ENCODE data around the gene GID8. TPM values are rescaled to one million over a fixed set of nuclear protein-coding genes. Genes with fewer than 3 reads are reported as not detected.

The GID8 gene
- total RNA-seq, 1 donor, result 34.4 TPM

- H3K36me3 ChIP-seq (ENCODE audit: insufficient read depth, low read length), result peaks cover 73% of the 10 kb centered on the region
- H3K27ac ChIP-seq (ENCODE audit: low read depth, low read length), result no peak overlapping the region
- no peaks in the 10 kb centered on the region for H3K27me3 ChIP-seq (ENCODE audit: insufficient read depth, low read length)
- TF ChIP-seq CTCF (IDR thresholded peaks at IDR 0.05; ENCODE audit: extremely low read depth, low read depth, low read length), result no peak
- peak; percentile 46 for DNase-seq (ENCODE audit: insufficient read length, low spot score, missing footprints)
- no peaks in the 10 kb centered on the region for H3K9me3 ChIP-seq (ENCODE audit: low read depth, low read length)
- H3K4me2 ChIP-seq (ENCODE audit: insufficient read depth, low read length), result no peak overlapping the region
- H3K4me1 ChIP-seq (ENCODE audit: insufficient read depth, low read length), result peaks cover 4% of the 10 kb centered on the region
- peaks cover 53% of the 10 kb centered on the region for H3K79me2 ChIP-seq (ENCODE audit: insufficient read depth, low read length)
- H4K20me1 ChIP-seq (ENCODE audit: insufficient read depth, low read length), result peaks cover 18% of the 10 kb centered on the region
- no peak overlapping the region for H3K4me3 ChIP-seq (ENCODE audit: insufficient read depth, low read length)
- H2AFZ ChIP-seq (ENCODE audit: low read length), result no peak overlapping the region
These were observed 9.8 kb downstream of the GID8 start for GRCh38 chr20:62947532-62948300.

GRCh38 chr20:62949153-62949821 lies 11.3 kb downstream of the GID8 start:
- peak; percentile 30 for DNase-seq (ENCODE audit: insufficient read length, low spot score, missing footprints)
- Histone ChIP-seq H3K9me3 (ENCODE audit: low read depth, low read length) (no peaks in the 10 kb centered on the region), H3K4me3 (ENCODE audit: insufficient read depth, low read length) (no peak overlapping the region), H3K4me1 (ENCODE audit: insufficient read depth, low read length) (peaks cover 17% of the 10 kb centered on the region), H4K20me1 (ENCODE audit: insufficient read depth, low read length) (peaks cover 14% of the 10 kb centered on the region), H3K27ac (ENCODE audit: low read depth, low read length) (no peak overlapping the region), H3K27me3 (ENCODE audit: insufficient read depth, low read length) (no peaks in the 10 kb centered on the region), H3K36me3 (ENCODE audit: insufficient read depth, low read length) (peaks cover 59% of the 10 kb centered on the region), H2AFZ (ENCODE audit: low read length) (no peak overlapping the region), H3K4me2 (ENCODE audit: insufficient read depth, low read length) (no peak overlapping the region), H3K79me2 (ENCODE audit: insufficient read depth, low read length) (peaks cover 49% of the 10 kb centered on the region)
- TF ChIP-seq CTCF (IDR thresholded peaks at IDR 0.05; ENCODE audit: extremely low read depth, low read depth, low read length), result no peak

GRCh38 chr20:62949962-62950361 lies 12.0 kb downstream of the GID8 start:
- no peaks in the 10 kb centered on the region for H3K9me3 ChIP-seq (ENCODE audit: low read depth, low read length)
- no peaks in the 10 kb centered on the region for H3K27me3 ChIP-seq (ENCODE audit: insufficient read depth, low read length)
- H3K4me2 ChIP-seq (ENCODE audit: insufficient read depth, low read length), result no peak overlapping the region
- no peak overlapping the region for H2AFZ ChIP-seq (ENCODE audit: low read length)
- peaks cover 21% of the 10 kb centered on the region for H3K4me1 ChIP-seq (ENCODE audit: insufficient read depth, low read length)
- no peak overlapping the region for H3K27ac ChIP-seq (ENCODE audit: low read depth, low read length)
- no peak for TF ChIP-seq CTCF (IDR thresholded peaks at IDR 0.05; ENCODE audit: extremely low read depth, low read depth, low read length)
- peaks cover 49% of the 10 kb centered on the region for H3K79me2 ChIP-seq (ENCODE audit: insufficient read depth, low read length)
- no peak overlapping the region for H3K4me3 ChIP-seq (ENCODE audit: insufficient read depth, low read length)
- peaks cover 52% of the 10 kb centered on the region for H3K36me3 ChIP-seq (ENCODE audit: insufficient read depth, low read length)
- peaks cover 15% of the 10 kb centered on the region for H4K20me1 ChIP-seq (ENCODE audit: insufficient read depth, low read length)
- no peak for DNase-seq (ENCODE audit: insufficient read length, low spot score, missing footprints)

GRCh38 chr20:62950741-62951140 lies 12.8 kb downstream of the GID8 start:
- Histone ChIP-seq H3K27me3 (ENCODE audit: insufficient read depth, low read length) (no peaks in the 10 kb centered on the region), H2AFZ (ENCODE audit: low read length) (no peak overlapping the region), H4K20me1 (ENCODE audit: insufficient read depth, low read length) (peaks cover 14% of the 10 kb centered on the region), H3K4me1 (ENCODE audit: insufficient read depth, low read length) (peaks cover 21% of the 10 kb centered on the region), H3K79me2 (ENCODE audit: insufficient read depth, low read length) (peaks cover 53% of the 10 kb centered on the region), H3K4me2 (ENCODE audit: insufficient read depth, low read length) (no peak overlapping the region), H3K27ac (ENCODE audit: low read depth, low read length) (no peak overlapping the region), H3K4me3 (ENCODE audit: insufficient read depth, low read length) (no peak overlapping the region), H3K36me3 (ENCODE audit: insufficient read depth, low read length) (peaks cover 48% of the 10 kb centered on the region), H3K9me3 (ENCODE audit: low read depth, low read length) (no peaks in the 10 kb centered on the region)
- peak; percentile 35 for DNase-seq (ENCODE audit: insufficient read length, low spot score, missing footprints)
- no peak for TF ChIP-seq CTCF (IDR thresholded peaks at IDR 0.05; ENCODE audit: extremely low read depth, low read depth, low read length)

Measured in osteoblast (primary cell).